RWPE1 (cell line): ENCODE results near the gene GVQW3.
"Not testable (repeated sequence)": the region's sequence is repeated elsewhere in the genome, so short reads cannot be mapped to it uniquely, and the experiment has no call there.

Experiments used
- CTCF ChIA-PET: fragments of 350-600 bp; sonication (Branson Sonifier 250); formaldehyde crosslinking; extraction: SDS; loops from one replicate; lab custom pipeline; 2021; lab: Yijun Ruan, JAX
- POLR2A ChIA-PET: fragments of 400-600 bp; formaldehyde crosslinking; extraction: SDS; loops from one replicate; lab custom pipeline; 2020; ENCODE audit warnings: antibody characterized with exemption; ENCODE audit not compliant: low non-redundant PET; lab: Yijun Ruan, JAX
- DNase-seq: peaks from one replicate; pipeline ENCODE4 v3.0.0; 2012; ENCODE audit warnings: low spot score
- H3K27ac ChIP-seq: fragments of 450-650 bp; 2 replicates; pipeline ENCODE4 v1.5.1; 2017
- CTCF ChIP-seq: fragments of 450-650 bp; conservative IDR thresholded peaks from 2 replicates; pipeline ENCODE4 v1.5.1; 2017; ENCODE audit warnings: low read depth, mild to moderate bottlenecking

Gene GVQW3

GRCh38 chr11:76391811-76392475, 10.8 kb downstream of the GVQW3 start:
- TF ChIP-seq CTCF, result no peak
- ChIA-PET POLR2A (no interaction called here), CTCF (no interaction called here)
- H3K27ac ChIP-seq, result no peak overlapping the region
- DNase-seq, result no peak

- ChIA-PET CTCF (interaction anchor here (0.6 kb wide), 1 partner anchor 73 kb away, joined by 3 read pairs; no protein-coding TSS in a partner anchor), POLR2A (no interaction called here)
- no peak overlapping the region for H3K27ac ChIP-seq
- no peak for DNase-seq
- no peak for TF ChIP-seq CTCF
Observed at GRCh38 chr11:76392870-76393269, 11.7 kb downstream of the GVQW3 start.

GRCh38 chr11:76394411-76394810, 13.3 kb downstream of the GVQW3 start:
- no peak overlapping the region for H3K27ac ChIP-seq
- no peak for TF ChIP-seq CTCF
- CTCF ChIA-PET, result no interaction called here
- POLR2A ChIA-PET, result no interaction called here
- no peak for DNase-seq

GRCh38 chr11:76395296-76395695, 14.2 kb downstream of the GVQW3 start:
- CTCF ChIA-PET, result no interaction called here
- no peak for TF ChIP-seq CTCF
- no peak overlapping the region for H3K27ac ChIP-seq
- no peak for DNase-seq
- POLR2A ChIA-PET, result no interaction called here

GRCh38 chr11:76397383-76397782, 16.3 kb downstream of the GVQW3 start:
- no peak for TF ChIP-seq CTCF
- DNase-seq, result no peak
- CTCF ChIA-PET, result no interaction called here
- POLR2A ChIA-PET, result no interaction called here
- no peak overlapping the region for H3K27ac ChIP-seq

- POLR2A ChIA-PET, result no interaction called here
- DNase-seq, result no peak
- CTCF ChIA-PET, result no interaction called here
Observed at GRCh38 chr11:76400967-76401366, 19.8 kb downstream of the GVQW3 start.

GRCh38 chr11:76401484-76401883, 20.4 kb downstream of the GVQW3 start:
- CTCF ChIA-PET, DNase-seq, H3K27ac ChIP-seq, POLR2A ChIA-PET: not testable (repeated sequence)

More at GRCh38 chr11:76400967-76401366, 19.8 kb downstream of the GVQW3 start:
- TF ChIP-seq CTCF, result no peak
- no peak overlapping the region for H3K27ac ChIP-seq
